Bronchial epithelial cell (primary cell): Measurements from ENCODE around the gene EVI5. TPM values are rescaled to one million over a fixed set of nuclear protein-coding genes. Genes with fewer than 3 reads are reported as not detected.

Source experiments
- DNase-seq: peaks from one replicate; pipeline ENCODE4 v3.0.0-alpha.2; 2010; ENCODE audit warnings: low read depth
- FAIRE-seq: peaks from 2 replicates; lab custom pipeline; 2011; peaks lifted over from hg19 to GRCh38; lab: Jason Lieb, UNC
- H3K27me3 ChIP-seq: 2 replicates; pipeline ENCODE4 v1.5.1; 2011; ENCODE audit warnings: low read length; ENCODE audit not compliant: control insufficient read depth, insufficient read depth
- H3K36me3 ChIP-seq: 2 replicates; pipeline ENCODE4 v1.5.1; 2011; ENCODE audit warnings: low read length; ENCODE audit not compliant: control insufficient read depth, insufficient read depth
- H3K4me3 ChIP-seq: 2 replicates; pipeline ENCODE4 v1.5.1; 2011; ENCODE audit warnings: mild to moderate bottlenecking, low read depth, low read length, control low read depth
- total RNA-seq: library from RNA; depleted of rRNA; stranded (reverse); fragments of >200 nt; gene quantifications from 2 replicates; pipeline ENCODE4 v1.2.1, GENCODE V29; 2014
- TF ChIP-seq, protein P1 (sequence below): IDR thresholded peaks from 2 replicates; pipeline ENCODE4 v1.5.1; 2011; ENCODE audit warnings: mild to moderate bottlenecking, moderate library complexity, low read length, control low read depth, inconsistent platforms; ENCODE audit not compliant: insufficient read depth, severe bottlenecking

EVI5 gene
- total RNA-seq, 1 donor from 2014 or later: 21.1 TPM

DNA sequence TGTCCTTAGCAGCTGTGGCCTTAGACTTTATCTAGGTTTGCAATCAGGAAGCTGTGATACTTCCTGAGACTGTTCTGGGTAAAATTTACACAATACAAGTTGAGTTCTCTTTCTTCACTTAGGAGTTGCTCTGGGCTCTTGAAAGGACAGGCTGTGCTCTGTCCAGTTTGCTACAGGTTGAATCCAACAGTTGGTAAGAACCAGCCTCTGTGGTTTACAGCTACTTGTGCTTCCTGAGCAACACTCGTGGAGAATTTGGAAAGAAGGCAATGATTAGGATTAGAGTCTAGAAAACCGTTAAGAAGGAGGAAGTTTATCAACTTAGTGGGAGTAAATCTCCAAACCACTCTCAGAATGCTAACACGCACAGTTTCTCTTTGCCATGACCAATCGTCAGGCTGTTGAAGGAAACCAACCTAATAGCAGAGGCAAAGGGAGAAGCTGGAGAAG, 325.0 kb downstream of the EVI5 start:
- no peak overlapping the region for H3K4me3 ChIP-seq
- TF ChIP-seq, protein P1, sequence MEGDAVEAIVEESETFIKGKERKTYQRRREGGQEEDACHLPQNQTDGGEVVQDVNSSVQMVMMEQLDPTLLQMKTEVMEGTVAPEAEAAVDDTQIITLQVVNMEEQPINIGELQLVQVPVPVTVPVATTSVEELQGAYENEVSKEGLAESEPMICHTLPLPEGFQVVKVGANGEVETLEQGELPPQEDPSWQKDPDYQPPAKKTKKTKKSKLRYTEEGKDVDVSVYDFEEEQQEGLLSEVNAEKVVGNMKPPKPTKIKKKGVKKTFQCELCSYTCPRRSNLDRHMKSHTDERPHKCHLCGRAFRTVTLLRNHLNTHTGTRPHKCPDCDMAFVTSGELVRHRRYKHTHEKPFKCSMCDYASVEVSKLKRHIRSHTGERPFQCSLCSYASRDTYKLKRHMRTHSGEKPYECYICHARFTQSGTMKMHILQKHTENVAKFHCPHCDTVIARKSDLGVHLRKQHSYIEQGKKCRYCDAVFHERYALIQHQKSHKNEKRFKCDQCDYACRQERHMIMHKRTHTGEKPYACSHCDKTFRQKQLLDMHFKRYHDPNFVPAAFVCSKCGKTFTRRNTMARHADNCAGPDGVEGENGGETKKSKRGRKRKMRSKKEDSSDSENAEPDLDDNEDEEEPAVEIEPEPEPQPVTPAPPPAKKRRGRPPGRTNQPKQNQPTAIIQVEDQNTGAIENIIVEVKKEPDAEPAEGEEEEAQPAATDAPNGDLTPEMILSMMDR: no peak
- H3K36me3 ChIP-seq: no peaks in the 10 kb centered on the region
- FAIRE-seq (no peak), DNase-seq (no peak)
- H3K27me3 ChIP-seq: no peaks in the 10 kb centered on the region

Other genes starting within 250 kb of the EVI5 start
- 2,039 and 2,641 TPM in 2 replicates for gene RPL5, start 46.9 kb upstream of the EVI5 start, total RNA-seq
- 8.7 and 9.7 TPM in 2 replicates for gene DIPK1A, start 176.4 kb upstream of the EVI5 start, total RNA-seq